Nephron (organoid): ENCODE data around the gene ABCG1.

Experiments used
- H3K27ac Mint-ChIP-seq, 3 experiments: 2 replicates each; pipeline ENCODE4 v1.8.0; 2020; ENCODE audit warnings: mixed read lengths in 3 of 3, mild to moderate bottlenecking in 2 of 3, moderate library complexity in 1 of 3
- H3K27me3 Mint-ChIP-seq: 2 replicates; pipeline ENCODE4 v1.8.0; 2021; ENCODE audit warnings: low read depth, mild to moderate bottlenecking, moderate library complexity, mixed read lengths
- H3K36me3 Mint-ChIP-seq: 2 replicates; pipeline ENCODE4 v1.8.0; 2020; ENCODE audit warnings: low read depth, mixed read lengths
- H3K4me1 Mint-ChIP-seq: 2 replicates; pipeline ENCODE4 v1.8.0; 2020; ENCODE audit warnings: mixed read lengths
- H3K4me3 Mint-ChIP-seq, 3 experiments: 2 replicates each; pipeline ENCODE4 v1.8.0; 2020; ENCODE audit warnings: mild to moderate bottlenecking in 3 of 3, mixed read lengths in 3 of 3, moderate library complexity in 2 of 3
- H3K9me3 Mint-ChIP-seq: 2 replicates; pipeline ENCODE4 v1.8.0; 2020; ENCODE audit warnings: mixed read lengths
- TF ChIP-seq, protein P1 (sequence below), 3 experiments: fragments of 200-600 bp; sonication (generic); IDR thresholded peaks; one replicate each; pipeline ENCODE4 v1.5.0; 2021; ENCODE audit warnings: antibody characterized with exemption in 3 of 3; ENCODE audit not compliant: unreplicated experiment in 3 of 3

Gene ABCG1

DNA sequence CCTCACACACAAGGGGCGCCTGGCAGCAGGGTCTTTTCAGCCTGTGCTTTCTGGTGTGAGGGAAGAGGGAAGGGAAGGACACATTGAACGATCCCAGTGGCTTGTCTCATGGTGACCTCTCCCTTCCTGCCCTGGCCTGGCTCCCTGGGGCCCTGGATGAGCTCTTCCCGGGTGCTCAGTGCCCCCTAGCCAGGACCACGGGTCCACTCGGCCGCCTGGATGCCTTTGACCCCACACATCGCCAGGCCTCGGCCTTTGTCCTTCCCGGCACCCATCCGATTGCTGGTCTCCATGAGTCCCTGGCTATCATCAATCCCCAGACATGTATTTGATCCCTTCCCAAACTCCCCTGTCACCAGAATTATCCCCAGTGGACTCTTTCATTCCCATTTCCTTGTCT lies 102.3 kb downstream of the ABCG1 start:
- TF ChIP-seq, protein P1, sequence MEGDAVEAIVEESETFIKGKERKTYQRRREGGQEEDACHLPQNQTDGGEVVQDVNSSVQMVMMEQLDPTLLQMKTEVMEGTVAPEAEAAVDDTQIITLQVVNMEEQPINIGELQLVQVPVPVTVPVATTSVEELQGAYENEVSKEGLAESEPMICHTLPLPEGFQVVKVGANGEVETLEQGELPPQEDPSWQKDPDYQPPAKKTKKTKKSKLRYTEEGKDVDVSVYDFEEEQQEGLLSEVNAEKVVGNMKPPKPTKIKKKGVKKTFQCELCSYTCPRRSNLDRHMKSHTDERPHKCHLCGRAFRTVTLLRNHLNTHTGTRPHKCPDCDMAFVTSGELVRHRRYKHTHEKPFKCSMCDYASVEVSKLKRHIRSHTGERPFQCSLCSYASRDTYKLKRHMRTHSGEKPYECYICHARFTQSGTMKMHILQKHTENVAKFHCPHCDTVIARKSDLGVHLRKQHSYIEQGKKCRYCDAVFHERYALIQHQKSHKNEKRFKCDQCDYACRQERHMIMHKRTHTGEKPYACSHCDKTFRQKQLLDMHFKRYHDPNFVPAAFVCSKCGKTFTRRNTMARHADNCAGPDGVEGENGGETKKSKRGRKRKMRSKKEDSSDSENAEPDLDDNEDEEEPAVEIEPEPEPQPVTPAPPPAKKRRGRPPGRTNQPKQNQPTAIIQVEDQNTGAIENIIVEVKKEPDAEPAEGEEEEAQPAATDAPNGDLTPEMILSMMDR (IDR thresholded peaks at IDR 0.05; ENCODE audit: unreplicated experiment in 3 of 3), result no peak

DNA sequence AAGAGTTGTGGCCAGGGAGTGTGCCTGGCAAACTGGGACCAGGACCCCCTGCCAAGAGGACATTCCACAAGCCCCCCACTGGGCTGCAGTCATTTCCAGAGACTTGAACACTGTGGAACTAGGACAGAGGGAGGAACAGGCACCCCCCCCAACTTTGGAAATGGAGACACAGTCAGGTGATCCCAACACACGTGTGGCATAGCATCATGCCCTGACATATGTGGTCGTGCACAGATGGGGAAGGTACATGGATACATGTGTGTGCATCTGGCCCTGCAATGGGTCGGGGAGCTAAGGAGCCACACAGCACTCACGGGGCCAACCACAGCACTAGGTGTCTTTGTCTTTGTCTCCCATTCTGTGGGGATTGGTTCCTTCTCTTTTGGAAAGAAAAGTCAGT lies 102.9 kb downstream of the ABCG1 start:
- Mint-ChIP-seq H3K9me3 (peaks cover 9% of the 10 kb centered on the region), H3K27ac (no peak overlapping the region), H3K36me3 (no peaks in the 10 kb centered on the region), H3K4me3 (no peak overlapping the region), H3K27me3 (peaks cover 4% of the 10 kb centered on the region), H3K4me1 (no peaks in the 10 kb centered on the region)
- TF ChIP-seq, protein P1 (IDR thresholded peaks at IDR 0.05; ENCODE audit: unreplicated experiment in 3 of 3), result no peak

More for the DNA sequence above, 102.3 kb downstream of the ABCG1 start:
- peaks cover 9% of the 10 kb centered on the region for H3K9me3 Mint-ChIP-seq
- no peaks in the 10 kb centered on the region for H3K36me3 Mint-ChIP-seq
- H3K4me1 Mint-ChIP-seq, result no peaks in the 10 kb centered on the region
- H3K27ac Mint-ChIP-seq, result no peak overlapping the region
- no peak overlapping the region for H3K4me3 Mint-ChIP-seq
- H3K27me3 Mint-ChIP-seq, result peaks cover 4% of the 10 kb centered on the region

DNA sequence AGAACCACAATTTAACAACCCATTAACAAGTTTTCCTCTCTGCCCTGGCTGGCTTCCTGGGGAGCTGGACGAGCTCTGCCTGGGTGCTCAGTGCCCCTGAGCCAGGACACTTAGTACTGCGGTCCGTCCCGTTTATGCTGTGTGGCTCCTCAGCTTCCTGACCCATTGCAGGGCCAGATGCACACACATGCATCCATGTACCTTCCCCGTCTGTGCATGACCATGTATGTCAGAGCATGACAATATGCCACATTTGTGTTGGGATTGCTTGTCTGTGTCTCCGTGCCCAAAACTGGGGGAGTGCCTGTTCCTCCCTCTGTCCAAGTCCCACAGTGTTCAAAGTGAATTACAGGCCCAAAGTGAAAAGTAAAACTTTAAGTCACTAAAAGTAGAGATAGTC lies 106.0 kb downstream of the ABCG1 start:
- H3K36me3 Mint-ChIP-seq, result no peaks in the 10 kb centered on the region
- H3K4me3 Mint-ChIP-seq, result no peak overlapping the region
- peaks cover 8% of the 10 kb centered on the region for H3K27me3 Mint-ChIP-seq
- TF ChIP-seq, protein P1 (IDR thresholded peaks at IDR 0.05; ENCODE audit: unreplicated experiment in 3 of 3), result no peak
- H3K4me1 Mint-ChIP-seq, result no peaks in the 10 kb centered on the region
- no peak overlapping the region for H3K27ac Mint-ChIP-seq
- H3K9me3 Mint-ChIP-seq, result peaks cover 16% of the 10 kb centered on the region

DNA sequence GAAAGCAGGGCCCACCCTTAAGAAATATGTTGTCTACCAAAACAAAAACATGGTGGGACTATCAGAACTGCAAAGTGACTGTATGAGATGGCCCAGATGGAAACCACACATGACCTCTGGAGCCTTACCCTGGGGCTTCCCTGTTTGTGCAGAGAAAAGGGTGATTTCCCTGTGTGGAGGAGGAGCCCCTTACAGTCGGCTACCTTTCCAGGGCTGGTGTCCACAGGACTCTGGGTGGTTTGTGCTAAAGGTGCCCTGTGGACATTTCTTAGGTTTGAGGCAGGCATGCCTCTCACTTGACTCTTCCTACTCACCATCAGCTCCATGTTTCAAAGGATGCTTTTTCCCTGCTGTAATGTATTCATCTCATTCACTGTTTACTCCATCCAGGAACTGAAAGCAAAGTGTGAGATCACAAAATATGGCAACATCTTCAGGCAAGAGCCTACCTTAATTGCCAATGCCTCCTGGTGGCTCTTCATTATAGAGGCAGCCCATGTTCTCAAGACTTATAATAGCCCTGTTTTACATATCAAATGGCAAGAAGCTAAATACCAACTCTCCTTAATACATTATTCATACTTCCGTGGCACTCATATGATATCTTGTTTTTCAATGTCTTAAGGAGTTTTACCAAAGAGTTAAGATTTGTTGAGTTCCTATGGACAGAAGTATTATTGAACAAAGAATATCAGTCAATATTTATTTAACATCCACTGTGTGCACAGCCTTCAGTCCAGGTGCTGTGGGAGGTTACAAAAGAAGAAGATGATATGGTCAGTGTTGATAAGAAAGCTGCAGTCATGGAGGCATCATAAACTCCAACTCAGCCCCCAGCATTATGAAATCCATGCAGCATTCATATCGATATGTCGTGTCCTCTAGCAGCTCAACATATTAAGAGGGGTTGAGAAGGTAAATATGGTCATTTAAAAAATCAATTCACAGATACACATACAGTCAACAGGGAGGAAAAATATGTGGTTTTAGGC lies 111.7 kb downstream of the ABCG1 start:
- Mint-ChIP-seq H3K27ac (no peak overlapping the region), H3K4me1 (no peaks in the 10 kb centered on the region), H3K36me3 (no peaks in the 10 kb centered on the region), H3K4me3 (no peak overlapping the region), H3K27me3 (peaks cover 32% of the 10 kb centered on the region), H3K9me3 (peaks cover 26% of the 10 kb centered on the region)
- TF ChIP-seq, protein P1 (IDR thresholded peaks at IDR 0.05; ENCODE audit: unreplicated experiment in 3 of 3), result no peak

DNA sequence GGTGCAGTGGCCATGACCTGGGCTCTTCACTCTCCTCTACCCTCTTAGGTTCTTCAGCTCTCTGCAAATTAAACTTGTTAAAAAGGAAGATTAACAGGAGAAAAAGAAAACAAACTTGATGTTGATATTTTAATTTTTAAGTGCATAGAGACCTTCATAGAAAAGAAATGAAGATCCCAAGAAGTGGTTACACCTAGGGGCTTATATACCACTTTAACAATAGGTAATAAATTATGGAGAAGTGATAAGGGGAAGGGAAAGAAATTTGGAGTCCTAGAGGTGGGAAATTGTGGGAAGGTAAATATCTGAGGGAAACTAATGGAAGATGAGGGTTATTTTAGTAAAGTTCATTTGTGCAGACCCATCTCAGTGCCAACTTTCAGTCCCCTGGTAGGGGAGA lies 112.7 kb downstream of the ABCG1 start:
- H3K4me3 Mint-ChIP-seq, result no peak overlapping the region
- TF ChIP-seq, protein P1 (IDR thresholded peaks at IDR 0.05; ENCODE audit: unreplicated experiment in 3 of 3), result no peak
- H3K36me3 Mint-ChIP-seq, result no peaks in the 10 kb centered on the region
- H3K27me3 Mint-ChIP-seq, result peaks cover 39% of the 10 kb centered on the region
- peaks cover 25% of the 10 kb centered on the region for H3K9me3 Mint-ChIP-seq
- H3K4me1 Mint-ChIP-seq, result no peaks in the 10 kb centered on the region
- no peak overlapping the region for H3K27ac Mint-ChIP-seq
